GM13976 (cell line): ENCODE results near the gene ZNF414.
A peak's percentile ranks its signal among the peaks of the same experiment; 100 is the strongest.
"Not testable (repeated sequence)": the region's sequence is repeated elsewhere in the genome, so short reads cannot be mapped to it uniquely, and the experiment has no call there.

ENCODE experiments used
- DNase-seq: peaks from one replicate; pipeline ENCODE4 v3.0.0; 2012; ENCODE audit warnings: low spot score
- CTCF ChIP-seq: IDR thresholded peaks from 2 replicates; pipeline ENCODE4 v1.5.1; 2012; ENCODE audit warnings: borderline replicate concordance, mild to moderate bottlenecking; ENCODE audit not compliant: insufficient read depth; ENCODE audit errors: extremely low read depth, missing control alignments, control extremely low read depth
- in situ Hi-C: fragments of 300-500 bp; cut with MboI; formaldehyde crosslinking; loops from one replicate; pipeline ENCODE4 v1.12.0; 2022; ENCODE audit warnings: low sequenced_read_pairs, mixed read lengths, inconsistent platforms; ENCODE audit not compliant: unreplicated experiment

Gene ZNF414

GRCh38 chr19:8513687-8514504, at the start of gene ZNF414:
TSS of gene ZNF414 (minus strand) at chr19:8514167. CDS start at chr19:8514046, 121 bp downstream.
- no peak for TF ChIP-seq CTCF
- in situ Hi-C loops: no loop called here
- peak; percentile 99 for DNase-seq

- no peak for DNase-seq
- TF ChIP-seq CTCF: no peak
- in situ Hi-C loops: no loop called here
Measured at GRCh38 chr19:8561075-8561764, 47.3 kb upstream of the ZNF414 start.

GRCh38 chr19:8558325-8558724, 44.4 kb upstream of the ZNF414 start:
- no peak for DNase-seq
- no peak for TF ChIP-seq CTCF
- in situ Hi-C loops: no loop called here

- no peak for DNase-seq
- TF ChIP-seq CTCF: no peak
- in situ Hi-C loops: no loop called here
Measured at GRCh38 chr19:8557642-8558238, 43.8 kb upstream of the ZNF414 start.

GRCh38 chr19:8553729-8554128, 39.8 kb upstream of the ZNF414 start:
- in situ Hi-C loops, DNase-seq: not testable (repeated sequence)

- in situ Hi-C loops: no loop called here
- DNase-seq: no peak
- TF ChIP-seq CTCF: no peak
Measured at GRCh38 chr19:8552810-8553209, 38.8 kb upstream of the ZNF414 start.

- TF ChIP-seq CTCF: no peak
- in situ Hi-C loops: no loop called here
- DNase-seq: no peak
Measured at GRCh38 chr19:8550070-8550469, 36.1 kb upstream of the ZNF414 start.
